ENCODE results near the gene TSPAN31.

The TSPAN31 gene

DNA sequence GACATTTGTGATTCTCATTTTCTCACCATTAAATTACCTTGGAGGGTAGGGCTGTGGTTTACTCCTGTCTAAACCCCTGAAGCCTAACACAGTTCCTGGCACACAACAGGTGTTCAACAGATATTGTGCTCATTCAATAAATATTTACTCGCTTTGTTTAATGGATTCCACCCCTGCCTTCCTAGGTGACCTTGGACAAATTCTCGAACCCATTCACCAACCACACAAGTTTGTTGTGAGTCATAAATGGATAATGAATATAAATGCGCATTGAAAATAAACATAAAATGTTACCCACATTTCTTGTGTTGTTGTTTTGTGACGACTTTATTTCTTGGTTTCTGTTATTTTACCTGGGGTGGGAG lies 37.4 kb downstream of the TSPAN31 start:
- Histone ChIP-seq H3K27me3 (ENCODE audit: insufficient read depth, low read length, poor library complexity) (no peaks in the 10 kb centered on the region), H2AFZ (ENCODE audit: low read depth, low read length) (peak overlapping the region; percentile 55), H3K4me1 (ENCODE audit: insufficient read depth, low read length) (peaks cover 35% of the 10 kb centered on the region), H3K9ac (ENCODE audit: low read depth, low read length) (peak overlapping the region; percentile 74), H3K9me3 (ENCODE audit: insufficient read depth, low read length, severe bottlenecking) (no peaks in the 10 kb centered on the region), H3K27ac (ENCODE audit: low read length) (peak overlapping the region; percentile 55), H3K79me2 (ENCODE audit: insufficient read depth, low read length) (peaks cover 22% of the 10 kb centered on the region), H3K36me3 (ENCODE audit: insufficient read depth, low read length) (peaks cover 37% of the 10 kb centered on the region), H3K4me2 (ENCODE audit: insufficient read depth, low read length) (peak overlapping the region; percentile 72), H3K4me3 (ENCODE audit: low read depth in 1 of 2, low read length in 2 of 2) (peak overlapping the region in 1 of 2 experiments; percentile 88; a peak in 2 of 4 replicates), H4K20me1 (ENCODE audit: insufficient read depth, low read length) (no peaks in the 10 kb centered on the region; the same call in 1 of the 2 replicates)
- TF ChIP-seq, protein P1, sequence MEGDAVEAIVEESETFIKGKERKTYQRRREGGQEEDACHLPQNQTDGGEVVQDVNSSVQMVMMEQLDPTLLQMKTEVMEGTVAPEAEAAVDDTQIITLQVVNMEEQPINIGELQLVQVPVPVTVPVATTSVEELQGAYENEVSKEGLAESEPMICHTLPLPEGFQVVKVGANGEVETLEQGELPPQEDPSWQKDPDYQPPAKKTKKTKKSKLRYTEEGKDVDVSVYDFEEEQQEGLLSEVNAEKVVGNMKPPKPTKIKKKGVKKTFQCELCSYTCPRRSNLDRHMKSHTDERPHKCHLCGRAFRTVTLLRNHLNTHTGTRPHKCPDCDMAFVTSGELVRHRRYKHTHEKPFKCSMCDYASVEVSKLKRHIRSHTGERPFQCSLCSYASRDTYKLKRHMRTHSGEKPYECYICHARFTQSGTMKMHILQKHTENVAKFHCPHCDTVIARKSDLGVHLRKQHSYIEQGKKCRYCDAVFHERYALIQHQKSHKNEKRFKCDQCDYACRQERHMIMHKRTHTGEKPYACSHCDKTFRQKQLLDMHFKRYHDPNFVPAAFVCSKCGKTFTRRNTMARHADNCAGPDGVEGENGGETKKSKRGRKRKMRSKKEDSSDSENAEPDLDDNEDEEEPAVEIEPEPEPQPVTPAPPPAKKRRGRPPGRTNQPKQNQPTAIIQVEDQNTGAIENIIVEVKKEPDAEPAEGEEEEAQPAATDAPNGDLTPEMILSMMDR (IDR thresholded peaks at IDR 0.05; ENCODE audit: borderline replicate concordance, extremely low read depth, low read length, poor library complexity, severe bottlenecking): no peak
- DNase-seq (no peak), ATAC-seq (ENCODE audit: insufficient read depth, low read depth) (peak; percentile 3; the same call in 1 of the 3 replicates)

DNA sequence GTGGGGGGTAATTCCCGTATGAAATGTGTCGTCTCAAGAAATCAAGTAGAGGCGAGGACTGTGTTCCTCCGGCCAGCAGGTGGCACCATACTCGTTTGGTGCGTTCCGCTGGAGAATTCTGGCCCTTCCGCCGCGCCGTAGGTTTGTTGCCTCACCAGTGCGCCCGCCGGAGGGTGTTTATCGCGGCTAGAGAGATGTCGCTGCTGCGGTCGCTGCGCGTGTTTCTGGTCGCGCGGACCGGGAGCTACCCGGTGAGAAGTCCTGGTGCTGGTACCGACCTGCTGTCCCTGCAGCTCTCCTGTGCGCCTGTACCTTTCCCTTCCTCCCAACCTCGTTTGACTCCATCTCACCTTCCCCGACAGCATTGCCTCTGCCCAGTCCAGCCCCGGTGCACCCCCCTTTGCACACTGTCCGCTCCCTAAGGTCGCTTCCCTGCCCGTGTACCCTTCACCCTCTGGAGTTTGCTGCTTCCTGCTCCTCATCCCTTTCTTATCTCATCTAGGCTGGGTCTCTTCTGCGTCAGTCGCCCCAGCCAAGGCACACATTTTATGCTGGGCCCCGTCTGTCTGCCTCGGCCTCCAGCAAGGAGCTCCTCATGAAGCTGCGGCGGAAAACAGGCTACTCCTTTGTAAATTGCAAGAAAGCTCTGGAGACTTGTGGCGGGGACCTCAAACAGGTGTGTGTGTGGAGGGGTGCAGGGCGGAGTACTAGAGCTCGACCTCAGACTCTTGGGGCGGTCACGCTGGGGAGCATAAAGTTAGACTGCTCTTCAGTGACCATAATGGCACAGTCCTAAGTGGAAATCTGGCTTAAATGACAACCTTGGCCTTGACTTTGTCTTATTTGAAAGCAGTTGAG lies 38.0 kb downstream of the TSPAN31 start, which contains the start of gene TSFM:
Gene TSFM, plus strand, starts transcription at position 180 of the 858 bp plus-strand sequence. Its CDS starts 15 bp downstream, at position 195.
- Histone ChIP-seq H3K9me3 (ENCODE audit: insufficient read depth, low read length, severe bottlenecking) (no peaks in the 10 kb centered on the region), H2AFZ (ENCODE audit: low read depth, low read length) (peak within 1 kb of the TSS; percentile 87), H3K27me3 (ENCODE audit: insufficient read depth, low read length, poor library complexity) (no peaks in the 10 kb centered on the region), H3K36me3 (ENCODE audit: insufficient read depth, low read length) (peaks cover 43% of the 10 kb centered on the region), H3K9ac (ENCODE audit: low read depth, low read length) (peak within 1 kb of the TSS; percentile 74), H3K4me2 (ENCODE audit: insufficient read depth, low read length) (peak within 1 kb of the TSS; percentile 72), H3K4me3 (ENCODE audit: low read depth in 1 of 2, low read length in 2 of 2) (peak within 1 kb of the TSS; percentile 87 to 88), H4K20me1 (ENCODE audit: insufficient read depth, low read length) (no peaks in the 10 kb centered on the region; the same call in 1 of the 2 replicates), H3K4me1 (ENCODE audit: insufficient read depth, low read length) (peaks cover 35% of the 10 kb centered on the region), H3K79me2 (ENCODE audit: insufficient read depth, low read length) (peaks cover 22% of the 10 kb centered on the region), H3K27ac (ENCODE audit: low read length) (peak within 1 kb of the TSS; percentile 80)
- DNase-seq (peak; percentile 95), ATAC-seq (ENCODE audit: insufficient read depth, low read depth) (peak; percentile 95)
- TF ChIP-seq, protein P1 (IDR thresholded peaks at IDR 0.05; ENCODE audit: borderline replicate concordance, extremely low read depth, low read length, poor library complexity, severe bottlenecking): peak; percentile 98
- no peak for TF ChIP-seq EZH2 (IDR thresholded peaks at IDR 0.05; ENCODE audit: borderline replicate concordance, low read depth, low read length, severe bottlenecking)

DNA sequence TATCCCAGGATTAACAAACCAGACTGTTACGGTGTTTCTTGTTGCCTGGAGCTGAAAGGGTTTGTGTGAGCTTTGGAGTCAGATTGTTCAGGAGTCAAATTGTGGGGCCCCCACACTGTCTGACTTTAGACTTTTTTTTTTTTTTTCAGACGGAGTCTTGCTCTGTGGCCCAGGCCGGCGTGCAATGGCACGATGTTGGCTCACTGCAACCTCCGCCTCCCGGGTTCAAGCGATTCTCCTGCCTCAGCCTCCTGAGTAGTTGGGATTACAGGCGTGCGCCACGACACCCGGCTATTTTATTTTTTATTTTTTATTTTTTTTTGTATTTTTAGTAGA lies 38.6 kb downstream of the TSPAN31 start:
- Histone ChIP-seq H3K27ac (ENCODE audit: low read length) (peak overlapping the region; percentile 80; the same call in 1 of the 2 replicates), H2AFZ (ENCODE audit: low read depth, low read length) (no peak overlapping the region)

More for the DNA sequence above, 38.6 kb downstream of the TSPAN31 start:
- no peak for TF ChIP-seq EZH2 (IDR thresholded peaks at IDR 0.05; ENCODE audit: borderline replicate concordance, low read depth, low read length, severe bottlenecking)
- TF ChIP-seq, protein P1 (IDR thresholded peaks at IDR 0.05; ENCODE audit: borderline replicate concordance, extremely low read depth, low read length, poor library complexity, severe bottlenecking): no peak
- peak overlapping the region; percentile 72 for H3K4me2 ChIP-seq (ENCODE audit: insufficient read depth, low read length)
- no peak for ATAC-seq (ENCODE audit: insufficient read depth, low read depth)
- H3K9me3 ChIP-seq (ENCODE audit: insufficient read depth, low read length, severe bottlenecking): no peaks in the 10 kb centered on the region
- H3K9ac ChIP-seq (ENCODE audit: low read depth, low read length): peak overlapping the region; percentile 74
- H3K36me3 ChIP-seq (ENCODE audit: insufficient read depth, low read length): peaks cover 49% of the 10 kb centered on the region
- no peaks in the 10 kb centered on the region for H3K27me3 ChIP-seq (ENCODE audit: insufficient read depth, low read length, poor library complexity)
- DNase-seq: no peak
- H3K4me3 ChIP-seq (ENCODE audit: low read depth in 1 of 2, low read length in 2 of 2): peak overlapping the region; percentile 87 to 88; a peak in 3 of 4 replicates
- H4K20me1 ChIP-seq (ENCODE audit: insufficient read depth, low read length): no peaks in the 10 kb centered on the region; the same call in 1 of the 2 replicates
- H3K4me1 ChIP-seq (ENCODE audit: insufficient read depth, low read length): peaks cover 35% of the 10 kb centered on the region
- H3K79me2 ChIP-seq (ENCODE audit: insufficient read depth, low read length): peaks cover 22% of the 10 kb centered on the region

Measured in DND-41 (cell line).